Measurements from ENCODE around the gene POT1.

Gene POT1

DNA sequence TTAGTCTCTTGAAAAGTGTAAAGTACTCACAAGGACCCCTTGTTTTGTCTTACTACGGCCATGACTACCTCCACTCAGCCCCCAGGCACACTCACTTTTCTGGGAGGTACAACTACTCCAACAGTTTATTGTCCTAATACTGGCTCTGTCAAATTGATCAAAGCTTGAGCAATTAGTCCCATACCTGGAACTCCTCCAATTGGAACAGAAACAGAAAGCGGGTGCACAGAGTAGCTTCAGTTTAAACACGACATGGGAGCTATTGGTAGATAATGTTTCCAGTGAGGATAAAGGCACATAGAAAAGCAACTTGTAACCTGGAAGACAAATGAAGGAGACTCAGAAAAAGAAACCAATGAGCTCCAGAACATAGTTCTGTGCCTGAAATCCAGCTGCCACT, 156.3 kb downstream of the POT1 start:
- H3K4me3 ChIP-seq (replicated peaks; ENCODE audit: low read depth, low read length) = no peak overlapping the region
- no peak for TF ChIP-seq CTCF (IDR thresholded peaks at IDR 0.05; ENCODE audit: low read length, missing control alignments)
- DNase-seq (ENCODE audit: low read depth) = no peak
